GM19035 (cell line): ENCODE results near the gene ACADM.
"Not testable (repeated sequence)": the region's sequence is repeated elsewhere in the genome, so short reads cannot be mapped to it uniquely, and the experiment has no call there.

Experiments used
- ATAC-seq: cut with Tn5 transposase; IDR thresholded peaks from one replicate; pipeline ENCODE4 v1.9.1; 2021; ENCODE audit not compliant: unreplicated experiment

ACADM gene

DNA sequence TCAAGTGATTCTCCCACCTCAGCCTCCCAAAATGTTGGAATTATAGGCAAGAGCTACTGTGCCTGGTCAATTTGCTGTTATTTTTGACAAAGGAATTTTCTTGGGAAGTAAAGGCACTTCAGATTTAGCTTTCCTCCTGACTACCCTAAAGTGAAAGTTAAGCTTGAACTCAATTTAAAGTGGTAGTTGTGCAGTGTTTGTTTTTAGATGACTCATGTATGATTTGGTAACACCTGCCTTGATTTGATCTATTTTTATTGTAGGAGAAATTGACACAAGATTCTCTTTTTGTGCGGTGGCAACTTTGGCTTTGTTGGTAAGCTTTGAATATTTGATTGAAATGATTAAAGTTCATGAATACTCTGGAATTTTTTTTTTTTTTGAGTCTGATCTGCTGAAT is 66.5 kb downstream of the ACADM start:
- no peak for ATAC-seq

DNA sequence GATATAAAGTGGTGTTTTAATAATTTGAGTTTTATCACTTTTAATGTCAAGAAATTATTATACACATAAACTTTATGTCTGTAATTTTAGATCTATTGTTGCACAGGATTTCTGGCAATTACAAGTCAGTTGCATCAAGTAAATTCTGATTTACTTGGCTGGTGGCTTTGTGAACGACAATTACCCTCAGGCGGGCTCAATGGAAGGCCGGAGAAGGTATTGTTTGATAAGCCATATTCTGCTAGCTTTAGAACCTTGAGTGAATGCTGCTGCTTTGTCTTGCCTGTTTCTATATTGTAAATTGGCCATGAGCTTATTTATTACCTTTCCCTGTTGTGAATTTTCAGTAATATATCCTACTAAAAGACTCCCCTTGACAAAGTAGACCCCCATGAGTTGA is 67.6 kb downstream of the ACADM start:
- no peak for ATAC-seq

DNA sequence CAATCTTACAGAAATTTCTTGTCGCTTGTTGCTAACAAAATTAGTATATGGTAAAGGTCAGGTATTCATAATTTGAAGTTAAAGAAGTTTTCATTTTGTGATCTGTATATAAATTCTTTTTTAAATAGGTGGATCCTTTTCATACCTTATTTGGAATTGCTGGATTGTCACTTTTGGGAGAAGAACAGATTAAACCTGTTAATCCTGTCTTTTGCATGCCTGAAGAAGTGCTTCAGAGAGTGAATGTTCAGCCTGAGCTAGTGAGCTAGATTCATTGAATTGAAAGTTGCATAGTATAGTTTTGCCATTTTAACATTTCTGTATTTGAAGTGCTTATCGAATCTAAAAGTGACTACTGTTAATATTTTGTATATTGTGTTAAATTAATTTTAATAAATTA is 69.9 kb downstream of the ACADM start:
- no peak for ATAC-seq

DNA sequence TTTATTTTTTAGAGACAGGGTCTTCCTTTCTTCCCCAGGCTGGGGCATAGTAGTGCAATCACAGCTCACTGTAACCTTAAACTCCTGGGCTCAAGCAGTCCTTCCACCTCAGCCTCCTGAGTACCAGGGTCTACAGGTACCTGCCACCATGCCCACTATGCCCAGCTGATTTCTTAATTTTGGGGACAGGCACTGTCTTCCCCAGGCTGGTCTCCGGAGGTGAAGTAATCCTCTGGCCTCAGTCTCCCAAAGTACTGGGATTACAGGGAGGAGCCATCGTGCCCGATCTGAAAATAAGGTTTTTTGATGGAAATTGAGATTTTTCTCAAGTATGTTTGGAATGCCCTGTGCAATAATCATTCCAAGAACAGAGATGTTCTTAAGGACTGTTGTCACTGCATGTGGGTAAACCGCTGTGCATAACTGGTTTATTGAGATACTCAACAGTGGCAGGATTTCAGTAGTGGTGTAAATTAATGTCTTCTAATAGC is 71.2 kb downstream of the ACADM start:
- no peak for ATAC-seq

DNA sequence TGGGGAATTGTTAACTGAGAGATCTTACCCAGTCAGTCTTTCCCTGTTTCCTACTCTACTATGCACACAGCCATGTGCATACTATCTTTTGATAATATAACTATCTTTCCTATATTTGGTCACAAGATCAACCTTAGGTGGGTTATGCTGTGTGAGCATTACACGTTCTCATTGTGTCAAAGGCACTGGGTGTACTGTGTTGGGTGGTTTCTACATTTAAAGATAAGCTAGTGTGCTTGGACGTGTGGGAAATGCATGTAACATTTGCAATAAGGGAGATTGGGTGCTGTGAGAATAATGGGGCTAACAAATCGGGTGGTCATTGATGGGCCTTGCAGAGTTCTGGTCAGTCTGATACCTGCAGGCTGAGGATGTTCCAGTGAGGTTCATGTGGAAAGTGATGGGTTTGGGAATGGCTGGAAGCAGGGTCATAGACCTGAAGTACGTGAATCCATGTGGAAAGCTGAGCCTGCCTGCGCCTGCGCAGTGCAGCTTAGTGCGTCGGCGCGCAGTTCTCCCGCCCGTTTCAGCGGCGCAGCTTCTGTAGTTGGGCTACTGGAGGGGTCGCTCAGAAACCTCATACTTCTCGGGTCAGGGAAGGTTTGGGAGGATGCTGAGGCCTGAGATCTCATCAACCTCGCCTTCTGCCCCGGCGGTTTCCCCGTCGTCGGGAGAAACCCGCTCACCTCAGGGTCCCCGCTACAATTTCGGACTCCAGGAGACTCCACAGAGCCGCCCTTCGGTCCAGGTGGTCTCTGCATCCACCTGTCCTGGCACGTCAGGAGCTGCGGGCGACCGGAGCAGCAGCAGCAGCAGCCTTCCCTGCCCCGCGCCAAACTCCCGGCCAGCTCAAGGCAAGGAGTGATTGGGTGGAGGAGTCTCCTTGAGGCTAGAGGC is 72.1 kb downstream of the ACADM start, which contains the start of gene MSH4:
TSS of gene MSH4 (plus strand) at position 507 of the 897 bp plus-strand sequence. CDS start at position 611, 104 bp downstream.
- no peak for ATAC-seq

DNA sequence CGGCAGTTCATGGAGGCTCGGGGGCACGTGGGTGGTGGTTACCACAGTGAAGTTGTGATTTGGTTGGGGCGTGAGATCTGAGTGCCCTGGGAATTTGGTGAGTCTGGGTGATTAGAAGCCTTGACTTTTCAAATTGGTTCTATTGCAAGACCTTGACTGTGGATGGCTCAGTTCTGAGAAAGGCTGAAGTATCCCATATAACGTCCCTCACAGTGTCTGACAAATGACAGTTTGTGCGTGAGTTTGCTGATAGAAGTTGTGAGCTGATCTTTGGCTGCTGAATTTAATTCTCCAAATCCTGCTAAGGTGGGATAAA is 72.7 kb downstream of the ACADM start:
- no peak for ATAC-seq

DNA sequence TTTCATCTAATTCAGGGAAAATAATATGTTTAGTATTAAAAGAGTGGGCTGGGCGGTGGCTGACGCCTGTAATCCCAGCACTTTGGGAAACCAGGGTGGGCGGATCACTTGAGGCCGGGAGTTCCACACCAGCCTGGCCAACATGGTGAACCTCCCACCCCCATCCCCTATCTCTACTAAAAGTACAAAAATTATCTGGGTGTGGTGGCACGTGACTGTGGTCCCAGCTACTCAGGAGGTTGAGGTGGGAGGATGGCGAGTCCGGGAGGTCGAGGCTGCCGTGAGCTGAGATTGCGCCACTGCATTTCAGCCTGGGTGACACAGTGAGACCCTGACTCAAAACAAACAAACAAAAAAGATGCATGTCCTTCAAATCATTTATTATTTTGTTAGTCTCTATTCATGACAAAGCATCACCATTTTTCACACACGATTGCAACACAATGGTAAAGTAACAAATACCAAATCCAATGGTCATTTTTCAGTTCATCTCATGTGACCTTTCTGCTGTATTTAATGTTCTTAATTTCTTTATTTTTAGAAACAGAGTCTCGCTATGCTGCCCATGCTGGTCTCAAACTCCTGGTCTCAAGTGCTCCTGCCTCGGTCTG is 73.2 kb downstream of the ACADM start:
- ATAC-seq, result no peak

DNA sequence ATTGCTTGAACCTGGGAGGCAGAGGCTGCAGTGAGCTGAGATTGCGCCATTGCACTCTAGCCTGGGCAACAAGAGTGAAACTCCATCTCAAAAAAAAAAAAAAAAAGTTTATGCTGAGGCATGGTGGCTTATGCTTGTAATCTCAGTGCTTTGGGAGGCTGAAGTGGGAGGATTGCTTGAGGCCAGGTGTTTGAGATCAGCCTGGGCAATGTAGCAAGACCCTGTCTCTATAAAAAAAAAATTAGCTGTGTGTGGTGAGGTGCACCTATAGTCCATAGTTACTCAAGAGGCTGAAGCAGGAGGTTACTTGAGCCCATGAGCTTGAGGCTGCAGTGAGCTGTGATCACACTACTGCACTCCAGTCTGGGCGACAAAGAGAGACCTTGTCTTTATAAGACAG is 77.0 kb downstream of the ACADM start:
- not testable (repeated sequence) for ATAC-seq

DNA sequence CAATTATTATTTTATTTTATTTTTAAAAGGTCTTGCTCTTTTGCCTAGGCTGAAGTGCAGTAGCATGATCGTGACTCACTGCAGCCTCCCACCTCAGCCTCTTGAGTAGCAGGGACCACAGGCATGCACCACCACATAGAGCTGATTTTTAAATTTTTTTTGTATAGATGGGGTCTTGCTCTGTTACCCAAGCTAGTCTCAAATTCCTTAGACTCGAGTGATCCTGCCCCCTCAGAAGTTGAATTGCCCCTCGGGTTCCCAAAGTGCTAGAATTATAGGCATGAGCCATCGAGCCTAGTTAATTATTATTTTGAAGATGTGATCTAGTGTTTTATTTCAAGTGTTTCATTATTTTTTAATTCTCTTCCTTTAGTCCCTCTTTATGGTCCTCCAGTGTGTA is 84.4 kb downstream of the ACADM start:
- no peak for ATAC-seq

DNA sequence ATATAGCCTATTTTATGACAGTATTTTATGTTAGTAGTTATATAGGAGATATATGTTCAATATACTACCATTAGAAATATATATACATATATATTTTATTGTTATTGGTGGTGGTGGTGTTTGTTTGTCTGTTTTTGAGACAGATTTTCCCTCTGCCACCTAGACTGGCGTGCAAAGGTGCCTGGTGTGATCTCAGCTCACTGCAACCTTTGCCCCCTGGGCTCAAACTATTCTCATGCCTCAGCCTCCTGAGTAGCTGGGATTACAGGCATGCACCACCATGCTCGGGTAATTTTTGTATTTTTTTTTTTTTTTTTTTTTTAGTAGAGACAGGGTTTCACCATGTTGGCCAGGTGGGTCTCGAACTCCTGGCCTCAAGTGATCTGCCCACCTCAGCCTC is 85.6 kb downstream of the ACADM start:
- not testable (repeated sequence) for ATAC-seq

DNA sequence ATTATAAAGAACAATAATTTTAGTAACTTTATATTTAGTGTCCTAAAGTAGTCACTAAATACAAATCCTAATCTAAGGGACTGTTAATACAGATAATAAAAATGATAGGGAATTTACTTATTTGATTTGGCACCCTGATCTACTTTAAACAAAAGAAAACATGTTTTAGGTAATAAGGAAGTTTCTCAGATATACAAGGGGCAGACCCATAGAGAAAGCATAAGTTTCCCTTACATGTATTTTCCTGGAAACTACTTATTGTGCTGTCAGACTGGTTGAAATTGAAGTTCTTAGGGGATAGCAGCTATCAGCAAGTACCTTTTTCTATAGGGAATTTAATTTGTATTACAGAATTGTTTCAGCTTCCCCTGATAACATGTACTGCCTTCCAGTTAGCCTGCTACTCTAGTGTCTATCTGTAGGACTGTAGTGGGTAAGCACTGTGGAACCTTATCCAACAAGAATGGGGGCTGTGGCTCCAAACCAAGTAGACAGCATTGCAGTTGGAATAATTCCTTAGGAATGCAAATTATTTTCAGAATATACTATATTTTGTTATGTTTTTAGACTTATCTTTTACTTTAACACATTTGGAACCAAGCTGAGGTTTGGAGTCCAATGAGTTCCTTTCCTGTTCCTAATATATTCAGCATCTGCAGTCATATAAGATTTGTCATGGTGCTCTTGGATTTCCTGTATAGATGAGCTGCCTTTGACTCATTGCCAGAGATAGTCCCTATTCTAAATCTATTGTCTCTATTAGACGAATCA is 86.9 kb downstream of the ACADM start:
- ATAC-seq, result no peak

DNA sequence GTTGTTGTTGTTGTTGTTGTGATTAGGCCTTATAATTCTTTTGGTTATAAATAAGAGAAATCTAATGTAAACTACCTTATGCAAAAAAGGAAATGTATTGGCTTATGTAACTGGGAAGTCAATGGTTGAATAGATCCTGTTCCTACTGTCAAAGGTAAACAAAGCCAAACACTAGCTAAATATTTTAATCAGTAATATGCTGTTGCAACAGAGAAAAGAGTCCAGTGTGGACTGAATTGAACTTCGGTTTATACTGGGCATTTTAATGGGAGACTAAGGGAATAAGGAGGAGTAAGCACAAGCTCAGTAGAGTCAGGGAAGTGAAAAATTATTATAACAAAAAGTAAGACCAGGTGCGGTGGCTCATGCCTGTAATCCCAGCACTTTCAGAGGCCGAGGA is 87.6 kb downstream of the ACADM start:
- ATAC-seq, result no peak
